PC-9 (cell line): ENCODE measurements around the gene HBE1. TPM values are rescaled to one million over a fixed set of nuclear protein-coding genes. Genes with fewer than 3 reads are reported as not detected.

Source experiments
- BruUV-seq: library from RNA; stranded (reverse); fragments of 400-500 nt; replicated peaks from 2 replicates; lab custom pipeline; 2021; lab: Mats Ljungman, UMichigan
- CTCF ChIA-PET: fragments of 300-600 bp; sonication (Branson Sonifier 250); formaldehyde crosslinking; loops from one replicate; lab custom pipeline; 2022; ENCODE audit warnings: antibody characterized with exemption; lab: Charles Lee
- POLR2A ChIA-PET: fragments of 300-600 bp; sonication (Branson Sonifier 250); formaldehyde crosslinking; loops from one replicate; lab custom pipeline; 2022; ENCODE audit warnings: antibody characterized with exemption; ENCODE audit not compliant: unreplicated experiment; lab: Charles Lee
- DNase-seq, 2 experiments: peaks; one replicate each; pipeline versions ENCODE4 v3.0.0 to v3.0.0-alpha.2; 2015 to 2022; ENCODE audit warnings: mixed read lengths in 1 of 2
- H2AFZ ChIP-seq: fragments of 200-600 bp; sonication (generic); 2 replicates; pipeline ENCODE4 v1.8.1; 2017; ENCODE audit warnings: antibody characterized with exemption
- H3F3A ChIP-seq: fragments of 200-600 bp; sonication (generic); 2 replicates; pipeline ENCODE4 v1.8.1; 2017; ENCODE audit warnings: antibody characterized with exemption, mild to moderate bottlenecking, low read depth; ENCODE audit not compliant: insufficient read depth
- H3K27ac ChIP-seq: fragments of 200-600 bp; sonication (generic); 2 replicates; pipeline ENCODE4 v1.6.1; 2016; ENCODE audit warnings: mixed run types
- H3K27me3 ChIP-seq: fragments of 200-600 bp; sonication (generic); 2 replicates; pipeline ENCODE4 v1.6.1; 2016; ENCODE audit warnings: low read depth, mixed run types; ENCODE audit not compliant: insufficient read depth
- H3K36me3 ChIP-seq: fragments of 200-600 bp; sonication (generic); 2 replicates; pipeline ENCODE4 v1.6.1; 2016; ENCODE audit warnings: low read depth, mixed run types
- H3K4me1 ChIP-seq: fragments of 200-600 bp; sonication (generic); replicated peaks from 2 replicates; pipeline ENCODE4 v1.6.1; 2016; ENCODE audit warnings: mixed run types; ENCODE audit not compliant: insufficient read depth
- H3K4me2 ChIP-seq: fragments of 200-600 bp; sonication (generic); 2 replicates; pipeline ENCODE4 v1.6.1; 2017; ENCODE audit warnings: mixed run types
- H3K4me3 ChIP-seq: fragments of 200-600 bp; sonication (generic); 2 replicates; pipeline ENCODE4 v1.6.1; 2016; ENCODE audit warnings: mixed run types
- H3K79me2 ChIP-seq: fragments of 200-600 bp; sonication (generic); 2 replicates; pipeline ENCODE4 v1.6.1; 2017; ENCODE audit warnings: low read depth, mixed run types
- H3K9me2 ChIP-seq: fragments of 200-600 bp; sonication (generic); 2 replicates; pipeline ENCODE4 v1.8.1; 2017; ENCODE audit warnings: mild to moderate bottlenecking; ENCODE audit not compliant: insufficient read depth
- H3K9me3 ChIP-seq: fragments of 200-600 bp; sonication (generic); 2 replicates; pipeline ENCODE4 v1.8.1; 2016; ENCODE audit warnings: low read depth; ENCODE audit not compliant: insufficient read depth
- H4K20me1 ChIP-seq: fragments of 200-600 bp; sonication (generic); 2 replicates; pipeline ENCODE4 v1.8.1; 2017; ENCODE audit not compliant: insufficient read depth
- CTCF ChIP-seq: fragments of 200-600 bp; sonication (generic); conservative IDR thresholded peaks from 2 replicates; pipeline ENCODE4 v1.6.1; 2017; ENCODE audit warnings: mixed run types, antibody characterized with exemption, mild to moderate bottlenecking, moderate library complexity
- EZH2 ChIP-seq: fragments of 200-600 bp; sonication (generic); IDR thresholded peaks from 2 replicates; pipeline ENCODE4 v1.8.0; 2017; ENCODE audit warnings: antibody characterized with exemption, low read depth
- intact Hi-C: fragments of 100-400 bp; cut with micrococcal nuclease; formaldehyde crosslinking; loops from one replicate; pipeline ENCODE4 v1.10.0; 2022; ENCODE audit not compliant: unreplicated experiment
- total RNA-seq: library from RNA; stranded (reverse); gene quantifications from 2 replicates; pipeline ENCODE4 v1.2.3, GENCODE V29; 2021

HBE1 gene
- total RNA-seq, 1 experiment from 2014 or later: 1.4 TPM

- ChIA-PET POLR2A (no interaction called here), CTCF (no interaction called here)
- H3K27ac ChIP-seq: no peak overlapping the region
- no peak for TF ChIP-seq CTCF
- TF ChIP-seq EZH2: no peak
- 0 out of 2 replicates have a peak, but pooled peaks cover 2% of the 10 kb centered on the region for H3K27me3 ChIP-seq
- no TSS peak for BruUV-seq
- H3K4me3 ChIP-seq: no peak overlapping the region
- H2AFZ ChIP-seq: no peak overlapping the region
- no peaks in the 10 kb centered on the region for H3F3A ChIP-seq
- H3K9me2 ChIP-seq: no peaks in the 10 kb centered on the region
- DNase-seq: no peak
- H3K36me3 ChIP-seq: no peaks in the 10 kb centered on the region
- H3K9me3 ChIP-seq: no peaks in the 10 kb centered on the region
- H3K4me1 ChIP-seq: no peaks in the 10 kb centered on the region
- no peaks in the 10 kb centered on the region for H3K79me2 ChIP-seq
- H4K20me1 ChIP-seq: no peaks in the 10 kb centered on the region
- H3K4me2 ChIP-seq: no peak overlapping the region
- intact Hi-C loops: no loop called here
These were observed 16.9 kb downstream of the HBE1 start for GRCh38 chr11:5252919-5253265.

- ChIA-PET CTCF (no interaction called here), POLR2A (no interaction called here)
- no peak for DNase-seq
- Histone ChIP-seq H3K27me3 (0 out of 2 replicates have a peak, but pooled peaks cover 2% of the 10 kb centered on the region), H3K9me3 (no peaks in the 10 kb centered on the region), H3K79me2 (no peaks in the 10 kb centered on the region), H3K4me2 (no peak overlapping the region), H3K36me3 (no peaks in the 10 kb centered on the region), H3K4me3 (no peak overlapping the region), H3K4me1 (no peaks in the 10 kb centered on the region), H3K9me2 (no peaks in the 10 kb centered on the region), H2AFZ (no peak overlapping the region), H4K20me1 (no peaks in the 10 kb centered on the region), H3F3A (no peaks in the 10 kb centered on the region), H3K27ac (no peak overlapping the region)
- TF ChIP-seq CTCF: no peak
- TF ChIP-seq EZH2: no peak
- intact Hi-C loops: no loop called here
- BruUV-seq: no TSS peak
These were observed 17.4 kb downstream of the HBE1 start for GRCh38 chr11:5252192-5252918.

GRCh38 chr11:5251746-5252145, 18.0 kb downstream of the HBE1 start:
- no peak for TF ChIP-seq CTCF
- no peak for TF ChIP-seq EZH2
- no peaks in the 10 kb centered on the region for H3K79me2 ChIP-seq
- POLR2A ChIA-PET: no interaction called here
- H3F3A ChIP-seq: no peaks in the 10 kb centered on the region
- H3K27me3 ChIP-seq: 0 out of 2 replicates have a peak, but pooled peaks cover 2% of the 10 kb centered on the region
- H4K20me1 ChIP-seq: no peaks in the 10 kb centered on the region
- no peaks in the 10 kb centered on the region for H3K9me3 ChIP-seq
- H3K27ac ChIP-seq: no peak overlapping the region
- no peaks in the 10 kb centered on the region for H3K4me1 ChIP-seq
- DNase-seq: no peak
- CTCF ChIA-PET: no interaction called here
- BruUV-seq: no TSS peak
- no peaks in the 10 kb centered on the region for H3K36me3 ChIP-seq
- no peak overlapping the region for H3K4me3 ChIP-seq
- H2AFZ ChIP-seq: no peak overlapping the region
- intact Hi-C loops: no loop called here
- H3K9me2 ChIP-seq: no peaks in the 10 kb centered on the region
- no peak overlapping the region for H3K4me2 ChIP-seq
